ENCODE data around the gene C1orf115.

DNA sequence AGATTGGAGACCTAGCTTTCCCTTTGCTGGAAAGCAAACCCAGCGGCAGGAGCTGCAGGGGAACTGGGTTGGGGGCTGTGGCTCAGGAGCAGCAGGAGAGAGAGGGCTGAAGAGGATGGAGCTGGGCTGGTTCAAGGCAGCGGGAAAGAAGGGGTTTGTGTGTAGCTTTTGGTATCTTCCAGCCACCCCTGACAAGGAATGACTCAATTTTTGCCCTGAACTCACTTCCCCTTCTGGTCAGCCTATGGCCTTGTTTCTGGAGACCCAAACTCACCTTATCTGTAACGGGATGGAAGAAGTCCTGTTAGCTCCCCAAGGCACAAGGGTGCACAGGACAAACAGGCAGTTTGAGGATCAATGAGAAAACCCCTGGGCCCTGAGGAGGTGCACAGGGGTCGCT, 13.1 kb downstream of the C1orf115 start:
- TF ChIP-seq, protein P1, sequence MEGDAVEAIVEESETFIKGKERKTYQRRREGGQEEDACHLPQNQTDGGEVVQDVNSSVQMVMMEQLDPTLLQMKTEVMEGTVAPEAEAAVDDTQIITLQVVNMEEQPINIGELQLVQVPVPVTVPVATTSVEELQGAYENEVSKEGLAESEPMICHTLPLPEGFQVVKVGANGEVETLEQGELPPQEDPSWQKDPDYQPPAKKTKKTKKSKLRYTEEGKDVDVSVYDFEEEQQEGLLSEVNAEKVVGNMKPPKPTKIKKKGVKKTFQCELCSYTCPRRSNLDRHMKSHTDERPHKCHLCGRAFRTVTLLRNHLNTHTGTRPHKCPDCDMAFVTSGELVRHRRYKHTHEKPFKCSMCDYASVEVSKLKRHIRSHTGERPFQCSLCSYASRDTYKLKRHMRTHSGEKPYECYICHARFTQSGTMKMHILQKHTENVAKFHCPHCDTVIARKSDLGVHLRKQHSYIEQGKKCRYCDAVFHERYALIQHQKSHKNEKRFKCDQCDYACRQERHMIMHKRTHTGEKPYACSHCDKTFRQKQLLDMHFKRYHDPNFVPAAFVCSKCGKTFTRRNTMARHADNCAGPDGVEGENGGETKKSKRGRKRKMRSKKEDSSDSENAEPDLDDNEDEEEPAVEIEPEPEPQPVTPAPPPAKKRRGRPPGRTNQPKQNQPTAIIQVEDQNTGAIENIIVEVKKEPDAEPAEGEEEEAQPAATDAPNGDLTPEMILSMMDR (IDR thresholded peaks at IDR 0.05; ENCODE audit: insufficient read depth, low read depth, low read length): no peak
- TF ChIP-seq EZH2 (IDR thresholded peaks at IDR 0.05; ENCODE audit: insufficient read depth, low read length): no peak

All from astrocyte (in vitro differentiated cells and primary cell).